Tibial nerve (tissue), 4 donors: ENCODE results near the gene ST3GAL2.

Source experiments
- EP300 ChIP-seq, 2 donors: sonication (generic); formaldehyde crosslinking; IDR thresholded peaks; one replicate each; pipeline ENCODE4 v1.6.1; 2017; ENCODE audit warnings: antibody characterized with exemption in 2 of 2, mild to moderate bottlenecking in 1 of 2
- POLR2A ChIP-seq, 2 donors: fragments of 450-650 bp; IDR thresholded peaks; one replicate each; pipeline ENCODE4 v1.6.1; 2017; ENCODE audit warnings: antibody characterized with exemption in 2 of 2, mild to moderate bottlenecking in 2 of 2, moderate library complexity in 2 of 2
- TF ChIP-seq, protein P1 (sequence below), 5 experiments: fragments of 200-600 bp in 3 of 5; fragments of 450-650 bp in 2 of 5; sonication (generic) in 3 of 5; IDR thresholded peaks; one replicate each; pipeline ENCODE4 v1.5.1; 2016 to 2019; ENCODE audit warnings: antibody characterized with exemption in 5 of 5, mild to moderate bottlenecking in 3 of 5, moderate library complexity in 2 of 5

DNA sequence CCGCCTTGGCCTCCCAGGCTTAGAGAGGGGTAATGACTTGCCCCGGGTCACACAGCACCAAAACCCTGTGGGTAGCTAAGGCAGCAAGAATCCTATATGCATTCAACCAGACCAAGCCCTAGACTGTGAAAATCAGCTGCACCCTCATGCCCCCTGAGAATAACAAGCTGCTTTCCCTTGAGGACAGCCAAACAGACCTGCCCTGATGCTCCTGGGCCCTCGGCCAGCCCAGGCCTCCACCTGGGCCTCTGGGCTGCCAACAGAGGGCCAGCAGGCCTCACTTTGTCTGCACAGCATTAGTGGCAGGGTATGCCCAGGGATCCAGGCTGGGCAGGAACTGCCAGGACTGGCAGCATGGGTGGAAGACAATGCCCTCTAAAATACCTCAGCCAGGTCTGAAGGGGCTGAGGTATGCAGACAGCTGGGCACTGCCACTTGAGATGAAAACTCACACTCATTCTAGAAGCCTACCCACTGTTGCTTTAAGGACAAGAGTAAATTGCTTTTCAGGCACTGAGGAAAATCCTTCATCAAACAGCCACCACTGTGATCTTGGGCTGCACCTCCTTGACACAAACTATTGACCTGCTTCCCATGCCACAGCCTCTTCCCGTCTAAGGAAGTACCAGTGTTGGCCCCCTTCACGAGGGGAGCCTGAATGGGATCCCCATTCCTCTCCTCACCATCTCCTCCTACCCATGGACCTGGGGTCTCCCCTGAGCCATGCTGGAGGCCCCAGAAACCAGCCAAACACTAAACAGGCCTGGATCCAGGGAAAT lies 8.8 kb downstream of the ST3GAL2 start:
- TF ChIP-seq, protein P1, sequence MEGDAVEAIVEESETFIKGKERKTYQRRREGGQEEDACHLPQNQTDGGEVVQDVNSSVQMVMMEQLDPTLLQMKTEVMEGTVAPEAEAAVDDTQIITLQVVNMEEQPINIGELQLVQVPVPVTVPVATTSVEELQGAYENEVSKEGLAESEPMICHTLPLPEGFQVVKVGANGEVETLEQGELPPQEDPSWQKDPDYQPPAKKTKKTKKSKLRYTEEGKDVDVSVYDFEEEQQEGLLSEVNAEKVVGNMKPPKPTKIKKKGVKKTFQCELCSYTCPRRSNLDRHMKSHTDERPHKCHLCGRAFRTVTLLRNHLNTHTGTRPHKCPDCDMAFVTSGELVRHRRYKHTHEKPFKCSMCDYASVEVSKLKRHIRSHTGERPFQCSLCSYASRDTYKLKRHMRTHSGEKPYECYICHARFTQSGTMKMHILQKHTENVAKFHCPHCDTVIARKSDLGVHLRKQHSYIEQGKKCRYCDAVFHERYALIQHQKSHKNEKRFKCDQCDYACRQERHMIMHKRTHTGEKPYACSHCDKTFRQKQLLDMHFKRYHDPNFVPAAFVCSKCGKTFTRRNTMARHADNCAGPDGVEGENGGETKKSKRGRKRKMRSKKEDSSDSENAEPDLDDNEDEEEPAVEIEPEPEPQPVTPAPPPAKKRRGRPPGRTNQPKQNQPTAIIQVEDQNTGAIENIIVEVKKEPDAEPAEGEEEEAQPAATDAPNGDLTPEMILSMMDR (IDR thresholded peaks at IDR 0.05) = no peak
- no peak for TF ChIP-seq POLR2A (IDR thresholded peaks at IDR 0.05)
- no peak for TF ChIP-seq EP300 (IDR thresholded peaks at IDR 0.05)
